A549 (cell line): ENCODE results near the gene GATC. TPM values are rescaled to one million over a fixed set of nuclear protein-coding genes. Genes with fewer than 3 reads are reported as not detected.
A peak's percentile ranks its signal among the peaks of the same experiment; 100 is the strongest.
"Not testable (repeated sequence)": the region's sequence is repeated elsewhere in the genome, so short reads cannot be mapped to it uniquely, and the experiment has no call there.

Experiments used
- ATAC-seq, 2 experiments: fragments of 200-7000 bp in 1 of 2; fragments of >200 bp in 1 of 2; cut with Nextera tagmentation in 1 of 2; cut with Tn5 transposase in 1 of 2; 3 replicates each; pipeline versions ENCODE4 v1.8.0 to v1.9.1; 2018 to 2020; ENCODE audit warnings: mild to moderate bottlenecking in 1 of 2, moderate library complexity in 1 of 2
- CTCF ChIA-PET: fragments of 300-600 bp; sonication (Branson Sonifier 250); formaldehyde crosslinking; extraction: SDS; loops from one replicate; lab custom pipeline; 2021; ENCODE audit warnings: antibody characterized with exemption, inconsistent platforms; lab: Yijun Ruan, JAX
- POLR2A ChIA-PET: fragments of 350-600 bp; formaldehyde crosslinking; extraction: SDS; loops from one replicate; lab custom pipeline; 2021; ENCODE audit warnings: antibody characterized with exemption, inconsistent platforms; lab: Yijun Ruan, JAX
- DNase-seq, 2 experiments: peaks; one replicate each; pipeline versions ENCODE4 v3.0.0 to v3.0.0-alpha.2; 2011 to 2016; ENCODE audit warnings: low read depth in 1 of 2, low spot score in 1 of 2
- FAIRE-seq: peaks from 2 replicates; lab custom pipeline; 2011; peaks lifted over from hg19 to GRCh38; lab: Jason Lieb, UNC
- H3K27ac ChIP-seq, 2 experiments: fragments of >200 bp; sonication (Bioruptor Twin); formaldehyde crosslinking; 3 replicates each; pipeline ENCODE4 v1.5.1; 2016 to 2017
- H3K4me1 ChIP-seq: fragments of >200 bp; sonication (Bioruptor Twin); formaldehyde crosslinking; 3 replicates; pipeline ENCODE4 v1.6.1; 2016
- H3K4me2 ChIP-seq: fragments of >200 bp; sonication (Bioruptor Twin); formaldehyde crosslinking; 3 replicates; pipeline ENCODE4 v1.6.1; 2016
- H3K4me3 ChIP-seq: fragments of >200 bp; sonication (Bioruptor Twin); formaldehyde crosslinking; 3 replicates; pipeline ENCODE4 v1.5.1; 2016
- H3K9me3 ChIP-seq: fragments of >200 bp; sonication (Bioruptor Twin); formaldehyde crosslinking; 3 replicates; pipeline ENCODE4 v1.6.1; 2016
- BHLHE40 ChIP-seq: IDR thresholded peaks from 2 replicates; pipeline ENCODE4 v1.6.1; 2012; ENCODE audit warnings: low read depth, low read length, inconsistent platforms
- CBX2 ChIP-seq: fragments of 200-600 bp; sonication (generic); IDR thresholded peaks from 2 replicates; pipeline ENCODE4 v1.6.1; 2016; ENCODE audit warnings: low read depth, mild to moderate bottlenecking, borderline replicate concordance
- CBX8 ChIP-seq: fragments of 200-600 bp; sonication (generic); IDR thresholded peaks from 2 replicates; pipeline ENCODE4 v1.6.1; 2016
- CEBPB ChIP-seq, 2 experiments: fragments of >200 bp in 1 of 2; sonication (Bioruptor Twin) in 1 of 2; formaldehyde crosslinking in 1 of 2; IDR thresholded peaks; 2 replicates each; pipeline ENCODE4 v1.6.1; 2012 to 2016
- CHD2 ChIP-seq: fragments of 150-350 bp; IDR thresholded peaks from 2 replicates; pipeline ENCODE4 v1.6.1; 2014; ENCODE audit warnings: low read length; ENCODE audit not compliant: partially characterized antibody
- CHD4 ChIP-seq: fragments of 200-600 bp; sonication (generic); IDR thresholded peaks from 2 replicates; pipeline ENCODE4 v1.6.1; 2016; ENCODE audit warnings: antibody characterized with exemption, mild to moderate bottlenecking, borderline replicate concordance
- EHF ChIP-seq: fragments of 250-450 bp; sonication (Bioruptor Pico); IDR thresholded peaks from 2 replicates; pipeline ENCODE4 v1.5.0; 2020; ENCODE audit warnings: mild to moderate bottlenecking
- FOSB ChIP-seq: fragments of 250-450 bp; sonication (Bioruptor Pico); IDR thresholded peaks from 2 replicates; pipeline ENCODE4 v1.5.0; 2020; ENCODE audit warnings: mild to moderate bottlenecking, moderate library complexity
- JUN ChIP-seq, 2 experiments: fragments of >200 bp; sonication (Bioruptor Twin); formaldehyde crosslinking; IDR thresholded peaks; 2 replicates in 1 of 2; 3 replicates in 1 of 2; pipeline ENCODE4 v1.6.1; 2016 to 2017
- KDM1A ChIP-seq: fragments of 200-600 bp; sonication (generic); IDR thresholded peaks from 2 replicates; pipeline ENCODE4 v1.6.1; 2016; ENCODE audit warnings: low read depth, mild to moderate bottlenecking
- MAX ChIP-seq: IDR thresholded peaks from 2 replicates; pipeline ENCODE4 v1.6.1; 2012
- MAZ ChIP-seq: fragments of 150-350 bp; IDR thresholded peaks from 2 replicates; pipeline ENCODE4 v1.6.1; 2014; ENCODE audit warnings: antibody characterized with exemption, low read depth, low read length, borderline replicate concordance
- MYC ChIP-seq: IDR thresholded peaks from 2 replicates; pipeline ENCODE4 v1.6.1; 2012; ENCODE audit warnings: mild to moderate bottlenecking, inconsistent platforms, low read length, improper control_type of control experiment, borderline replicate concordance
- NR3C1 ChIP-seq: fragments of >200 bp; sonication (Bioruptor Twin); formaldehyde crosslinking; IDR thresholded peaks from 3 replicates; pipeline ENCODE4 v1.6.1; 2017
- POLR2AphosphoS2 ChIP-seq: conservative IDR thresholded peaks from 2 replicates; pipeline ENCODE4 v1.6.1; 2012; ENCODE audit warnings: low read length, improper control_type of control experiment, inconsistent platforms
- RNF2 ChIP-seq: fragments of 200-600 bp; sonication (generic); IDR thresholded peaks from 2 replicates; pipeline ENCODE4 v1.6.1; 2016; ENCODE audit warnings: low read depth, mild to moderate bottlenecking, antibody characterized with exemption, moderate library complexity, borderline replicate concordance
- SMC3 ChIP-seq: fragments of >200 bp; sonication (Bioruptor Twin); formaldehyde crosslinking; IDR thresholded peaks from 3 replicates; pipeline ENCODE4 v1.6.1; 2018; ENCODE audit warnings: inconsistent platforms
- ZC3H11A ChIP-seq: fragments of 450-650 bp; IDR thresholded peaks from 2 replicates; pipeline ENCODE4 v1.6.1; 2014; ENCODE audit warnings: antibody characterized with exemption, mild to moderate bottlenecking
- WGBS: methylation state at CpG from one replicate; pipeline ENCODE4 v1.1.6; 2017; ENCODE audit errors: missing lambda C conversion rate; 5-methylcytosine and 5-hydroxymethylcytosine counted together
- polyA plus RNA-seq, 4 experiments: library from polyadenylated mRNA; depleted of rRNA in 3 of 4; stranded (reverse); fragments of >200 nt; fragmentation: RNase III in 1 of 4; extraction: RNeasy Plus Mini Kit Qiagen cat#74134 plus additional on column Dnase treatment in 1 of 4; gene quantifications; 2 replicates in 3 of 4; 3 replicates in 1 of 4; pipeline ENCODE4 v1.2.3, GENCODE V29; 2011 to 2017
- TF ChIP-seq, protein P1 (sequence below): fragments of 450-650 bp; IDR thresholded peaks from 2 replicates; pipeline ENCODE4 v1.6.1; 2014; ENCODE audit warnings: antibody characterized with exemption
- TF ChIP-seq, protein P2 (sequence below): fragments of 250-450 bp; sonication (Bioruptor Pico); IDR thresholded peaks from 2 replicates; pipeline ENCODE4 v1.5.0; 2020; ENCODE audit warnings: low read depth, mild to moderate bottlenecking, moderate library complexity
- TF ChIP-seq, protein P3 (sequence below): fragments of >200 bp; sonication (Bioruptor Twin); formaldehyde crosslinking; IDR thresholded peaks from 2 replicates; pipeline ENCODE4 v1.6.1; 2016
- TF ChIP-seq, protein P4 (sequence below): IDR thresholded peaks from 2 replicates; pipeline ENCODE4 v1.6.1; 2012; ENCODE audit warnings: low read depth, borderline replicate concordance

The GATC gene
- polyA plus RNA-seq, 2 of the 4 experiments (the other 2 are of a cell fraction): 22.5 to 40.6 TPM

GRCh38 chr12:120447992-120448391 is 1.7 kb downstream of the GATC start:
- DNase-seq (no peak), ATAC-seq (no peak), FAIRE-seq (no peak)
- TF ChIP-seq, protein P1, sequence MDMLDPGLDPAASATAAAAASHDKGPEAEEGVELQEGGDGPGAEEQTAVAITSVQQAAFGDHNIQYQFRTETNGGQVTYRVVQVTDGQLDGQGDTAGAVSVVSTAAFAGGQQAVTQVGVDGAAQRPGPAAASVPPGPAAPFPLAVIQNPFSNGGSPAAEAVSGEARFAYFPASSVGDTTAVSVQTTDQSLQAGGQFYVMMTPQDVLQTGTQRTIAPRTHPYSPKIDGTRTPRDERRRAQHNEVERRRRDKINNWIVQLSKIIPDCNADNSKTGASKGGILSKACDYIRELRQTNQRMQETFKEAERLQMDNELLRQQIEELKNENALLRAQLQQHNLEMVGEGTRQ: no peak
- TF ChIP-seq NR3C1: no peak
- no peak overlapping the region for H3K27ac ChIP-seq
- POLR2A ChIA-PET: interaction anchor here (1.4 kb wide), 1 partner anchor 11 kb away, joined by 3 read pairs; no protein-coding TSS in a partner anchor
- WGBS: 94% methylated on average over 4 of the region's 4 CpGs
- peaks cover 17% of the 10 kb centered on the region for H3K4me1 ChIP-seq
- no peak overlapping the region for H3K4me3 ChIP-seq
- peak overlapping the region; percentile 90 for H3K4me2 ChIP-seq
- CTCF ChIA-PET: interaction anchor here (0.6 to 2.5 kb wide), 7 partner anchors 8 to 92 kb away, joined by 3 to 12 read pairs (median 3); no protein-coding TSS in a partner anchor
- H3K9me3 ChIP-seq: no peaks in the 10 kb centered on the region

GRCh38 chr12:120452524-120452923 is 6.3 kb downstream of the GATC start:
- TF ChIP-seq JUN (IDR thresholded peaks at IDR 0.05): 0 out of 5 replicates have a peak, but pooled peaks of 1 of the 2 experiments have one; percentile 15
- peak in 1 of 2 experiments; percentile 80; a peak in 2 of 4 replicates for TF ChIP-seq CEBPB (IDR thresholded peaks at IDR 0.05)
- WGBS: 86% methylated on average over 5 of the region's 5 CpGs
- ATAC-seq, POLR2A ChIA-PET, H3K9me3 ChIP-seq, H3K27ac ChIP-seq, H3K4me2 ChIP-seq, FAIRE-seq, H3K4me3 ChIP-seq, H3K4me1 ChIP-seq: not testable (repeated sequence)
- CTCF ChIA-PET: interaction anchor here (0.6 to 12.0 kb wide), 4 partner anchors 12 to 103 kb away, joined by 3 to 167 read pairs (median 6); partner anchors contain the start of gene SRSF9
- DNase-seq: peak in 1 of 2 experiments; percentile 44

DNA sequence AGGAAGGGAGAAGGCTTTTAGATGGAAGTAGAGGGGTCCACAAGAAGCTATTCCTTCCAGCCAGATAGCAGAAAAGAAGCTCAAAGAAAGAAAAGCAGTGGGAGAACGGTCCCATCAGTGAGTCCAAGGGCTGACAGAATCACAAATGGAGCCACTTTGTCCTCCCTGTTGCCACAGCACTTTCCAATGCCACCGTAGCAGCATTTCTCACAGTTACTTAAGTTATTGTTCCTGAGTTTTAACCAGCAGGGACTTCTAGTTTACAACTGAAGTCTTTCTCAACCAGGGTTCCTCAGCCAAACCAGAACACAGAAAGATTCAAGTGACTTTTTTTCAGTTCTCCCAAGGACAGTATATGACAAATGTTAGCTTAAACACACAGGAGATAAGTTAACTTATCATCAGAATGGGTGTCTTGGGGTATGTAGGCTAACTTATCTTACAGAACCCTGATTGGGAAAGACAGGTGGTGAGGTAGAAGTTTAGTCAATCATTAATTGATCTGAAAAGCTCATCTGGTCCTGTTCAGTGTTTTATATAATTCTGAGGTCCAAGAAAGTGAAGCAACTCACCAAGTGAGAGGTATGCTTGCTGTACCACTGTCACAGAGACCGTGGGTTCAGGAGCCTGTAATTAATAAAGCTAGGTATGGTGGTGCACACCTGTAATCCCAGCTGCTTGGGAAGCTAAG is 7.0 kb downstream of the GATC start:
- FAIRE-seq (no peak), ATAC-seq (no peak), DNase-seq (no peak)
- no peak overlapping the region for H3K27ac ChIP-seq
- H3K4me3 ChIP-seq: no peak overlapping the region
- TF ChIP-seq MAZ (no peak), CBX8 (no peak), CBX2 (no peak), BHLHE40 (no peak), MYC (no peak), CHD4 (no peak), CHD2 (no peak), MAX (no peak), ZC3H11A (no peak), POLR2AphosphoS2 (no peak), KDM1A (no peak), RNF2 (no peak), FOSB (no peak), EHF (CRISPR knock-in tag) (no peak), NR3C1 (no peak), SMC3 (no peak)
- TF ChIP-seq, protein P1: no peak
- TF ChIP-seq, protein P2, sequence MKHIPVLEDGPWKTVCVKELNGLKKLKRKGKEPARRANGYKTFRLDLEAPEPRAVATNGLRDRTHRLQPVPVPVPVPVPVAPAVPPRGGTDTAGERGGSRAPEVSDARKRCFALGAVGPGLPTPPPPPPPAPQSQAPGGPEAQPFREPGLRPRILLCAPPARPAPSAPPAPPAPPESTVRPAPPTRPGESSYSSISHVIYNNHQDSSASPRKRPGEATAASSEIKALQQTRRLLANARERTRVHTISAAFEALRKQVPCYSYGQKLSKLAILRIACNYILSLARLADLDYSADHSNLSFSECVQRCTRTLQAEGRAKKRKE (CRISPR knock-in tag): no peak
- TF ChIP-seq, protein P3, sequence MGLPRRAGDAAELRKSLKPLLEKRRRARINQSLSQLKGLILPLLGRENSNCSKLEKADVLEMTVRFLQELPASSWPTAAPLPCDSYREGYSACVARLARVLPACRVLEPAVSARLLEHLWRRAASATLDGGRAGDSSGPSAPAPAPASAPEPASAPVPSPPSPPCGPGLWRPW: no peak
- TF ChIP-seq, protein P4, sequence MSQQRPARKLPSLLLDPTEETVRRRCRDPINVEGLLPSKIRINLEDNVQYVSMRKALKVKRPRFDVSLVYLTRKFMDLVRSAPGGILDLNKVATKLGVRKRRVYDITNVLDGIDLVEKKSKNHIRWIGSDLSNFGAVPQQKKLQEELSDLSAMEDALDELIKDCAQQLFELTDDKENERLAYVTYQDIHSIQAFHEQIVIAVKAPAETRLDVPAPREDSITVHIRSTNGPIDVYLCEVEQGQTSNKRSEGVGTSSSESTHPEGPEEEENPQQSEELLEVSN: no peak
- H3K9me3 ChIP-seq: no peaks in the 10 kb centered on the region
- POLR2A ChIA-PET: interaction anchor here (0.6 to 0.7 kb wide), 2 partner anchors 25 to 543 kb away, joined by 3 to 4 read pairs; no protein-coding TSS in a partner anchor
- H3K4me1 ChIP-seq: no peaks in the 10 kb centered on the region
- WGBS: 91% methylated on average over 3 of the region's 3 CpGs
- CTCF ChIA-PET: interaction anchor here (0.6 to 12.0 kb wide), 10 partner anchors 8 to 519 kb away, joined by 3 to 167 read pairs (median 4); partner anchors contain the start of gene SRSF9
- no peak overlapping the region for H3K4me2 ChIP-seq
